NCI-H128 (cell line): Measurements from ENCODE around the gene CKMT2.
"Not testable (repeated sequence)": the region's sequence is repeated elsewhere in the genome, so short reads cannot be mapped to it uniquely, and the experiment has no call there.

Source experiments
- DNase-seq: peaks from one replicate; lab custom pipeline; 2025; ENCODE audit not compliant: unreplicated experiment; lab: John Stamatoyannopoulos, UW

CKMT2 gene

GRCh38 chr5:81249240-81249639 is 16.1 kb downstream of the CKMT2 start:
- DNase-seq: no peak

DNA sequence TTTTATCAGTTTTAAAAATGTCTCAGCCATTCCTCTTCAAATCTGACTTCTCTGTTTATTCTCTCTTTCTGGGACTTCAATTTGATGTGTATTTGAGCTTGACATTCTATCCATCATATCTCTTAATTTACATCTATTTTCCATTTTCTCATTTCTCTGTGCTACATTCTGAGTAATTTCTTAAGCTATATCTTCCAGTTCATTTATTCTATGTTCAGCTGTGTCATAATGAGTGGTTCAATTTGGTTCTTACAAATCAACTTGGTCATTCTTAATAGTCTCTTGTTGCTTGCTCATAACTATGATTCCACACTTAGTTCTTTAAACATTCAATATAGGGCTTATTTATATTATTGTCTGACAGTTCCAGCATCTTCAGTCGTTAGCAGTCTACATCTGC is 16.9 kb downstream of the CKMT2 start:
- no peak for DNase-seq

DNA sequence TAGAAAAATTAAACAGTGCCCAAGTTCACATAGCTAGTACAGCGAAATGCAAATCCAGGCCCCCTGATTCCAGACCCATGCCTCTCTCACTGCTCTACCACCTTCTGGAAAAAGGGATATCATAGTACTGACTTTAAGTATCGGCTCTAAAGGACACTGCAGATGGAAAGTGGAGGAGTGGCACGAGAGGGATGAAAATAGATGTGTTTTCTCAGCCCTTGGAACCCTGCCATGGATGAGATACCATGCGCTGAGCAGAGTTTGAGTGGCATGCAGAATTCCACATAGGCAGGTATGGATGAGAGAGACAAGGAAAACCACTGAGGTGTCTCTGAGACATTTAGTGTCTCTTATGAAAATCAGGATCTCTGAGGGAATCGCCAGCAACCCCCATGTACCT is 18.8 kb downstream of the CKMT2 start:
- no peak for DNase-seq

DNA sequence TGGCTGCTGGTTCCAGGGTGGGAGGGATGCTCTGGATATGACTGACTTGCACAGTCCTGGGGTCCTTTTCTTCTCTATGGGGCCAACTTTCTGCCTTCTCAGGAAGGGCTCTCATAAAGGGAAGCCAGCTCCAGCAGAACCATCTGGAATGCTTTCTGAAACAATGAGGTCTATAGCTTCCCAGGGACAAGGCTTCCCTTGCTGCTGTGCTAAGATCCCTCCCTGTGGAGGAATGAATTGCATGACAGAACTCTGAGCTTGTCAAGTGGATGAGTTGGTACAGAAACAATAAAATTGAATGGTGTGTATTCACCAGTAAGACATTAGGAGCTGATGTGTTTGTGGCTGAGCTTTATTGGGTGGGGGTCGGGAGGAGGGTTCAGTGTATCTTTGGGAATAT is 19.8 kb downstream of the CKMT2 start:
- no peak for DNase-seq

DNA sequence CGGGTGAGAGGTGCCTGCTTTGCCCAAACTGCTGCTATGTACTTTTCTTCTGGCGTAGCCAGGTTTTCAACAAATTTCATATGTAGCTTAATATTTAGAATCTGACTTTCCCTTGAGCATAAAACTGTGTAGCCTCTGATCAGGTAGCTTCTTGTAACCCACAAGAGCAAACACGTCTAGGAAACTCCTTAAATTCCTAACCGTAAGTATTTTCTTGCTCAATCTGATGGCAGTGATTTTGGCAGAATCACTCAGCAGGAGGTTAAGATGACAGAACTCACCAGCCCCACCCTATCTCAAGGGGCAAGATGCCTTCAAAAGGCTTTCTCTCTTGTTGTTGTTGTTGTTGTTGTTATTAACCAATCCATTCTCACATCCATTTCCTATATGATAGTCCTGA is 20.8 kb downstream of the CKMT2 start:
- no peak for DNase-seq

- no peak for DNase-seq
These were observed 21.9 kb downstream of the CKMT2 start for GRCh38 chr5:81254886-81255559.

DNA sequence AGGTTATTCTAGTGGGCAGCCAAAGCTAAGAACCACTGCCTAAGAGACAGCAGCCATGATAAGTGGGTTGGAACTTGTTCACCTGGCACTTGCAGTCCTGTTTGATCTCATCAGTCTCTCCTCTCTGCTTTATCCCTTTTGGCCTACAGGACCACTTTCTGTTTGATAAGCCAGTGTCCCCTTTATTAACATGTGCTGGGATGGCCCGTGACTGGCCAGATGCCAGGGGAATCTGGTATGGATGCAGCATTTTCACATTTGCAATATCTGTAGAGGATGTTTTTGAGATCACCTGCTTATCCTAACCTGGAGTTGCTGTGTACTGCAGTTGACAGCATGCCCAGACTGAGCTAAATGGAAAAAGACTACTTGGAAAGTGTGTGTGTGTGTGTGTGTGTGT is 23.6 kb downstream of the CKMT2 start:
- DNase-seq: no peak

GRCh38 chr5:81262796-81263195 is 29.7 kb downstream of the CKMT2 start:
- not testable (repeated sequence) for DNase-seq

- no peak for DNase-seq
These were observed 32.0 kb downstream of the CKMT2 start for GRCh38 chr5:81265101-81265500.

GRCh38 chr5:81268521-81269196 is 35.5 kb downstream of the CKMT2 start:
- no peak for DNase-seq

DNA sequence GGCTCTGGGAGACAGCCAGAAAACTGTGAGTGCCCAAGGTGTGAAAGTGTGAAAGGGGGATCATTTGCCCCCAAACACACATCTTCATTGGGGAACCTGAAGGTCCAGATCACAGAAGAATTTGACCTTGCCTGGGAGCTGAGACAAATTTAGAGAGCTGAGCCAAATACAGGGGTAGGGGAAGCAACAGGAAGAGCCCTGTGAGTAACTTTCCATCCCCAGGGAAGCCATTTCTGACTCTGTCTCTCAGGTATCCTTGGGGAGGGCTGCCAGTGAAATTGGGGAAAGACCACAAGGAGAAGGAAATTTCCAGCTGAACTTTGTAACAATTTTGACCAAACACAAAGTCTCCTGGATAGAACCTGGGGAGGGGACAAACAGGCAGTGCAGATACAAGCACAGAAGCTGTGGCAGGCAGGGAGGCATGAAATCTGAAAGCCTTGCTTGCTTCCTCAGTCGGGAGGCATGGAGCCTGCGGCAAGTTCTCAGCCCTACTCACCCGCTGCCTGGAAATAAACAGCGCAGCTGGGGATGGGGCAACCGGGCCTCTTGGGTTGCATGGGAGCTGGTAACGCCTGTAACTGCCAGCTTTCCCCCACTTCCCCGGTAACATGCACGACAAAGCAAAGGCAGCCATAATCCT is 36.8 kb downstream of the CKMT2 start:
- DNase-seq: no peak

DNA sequence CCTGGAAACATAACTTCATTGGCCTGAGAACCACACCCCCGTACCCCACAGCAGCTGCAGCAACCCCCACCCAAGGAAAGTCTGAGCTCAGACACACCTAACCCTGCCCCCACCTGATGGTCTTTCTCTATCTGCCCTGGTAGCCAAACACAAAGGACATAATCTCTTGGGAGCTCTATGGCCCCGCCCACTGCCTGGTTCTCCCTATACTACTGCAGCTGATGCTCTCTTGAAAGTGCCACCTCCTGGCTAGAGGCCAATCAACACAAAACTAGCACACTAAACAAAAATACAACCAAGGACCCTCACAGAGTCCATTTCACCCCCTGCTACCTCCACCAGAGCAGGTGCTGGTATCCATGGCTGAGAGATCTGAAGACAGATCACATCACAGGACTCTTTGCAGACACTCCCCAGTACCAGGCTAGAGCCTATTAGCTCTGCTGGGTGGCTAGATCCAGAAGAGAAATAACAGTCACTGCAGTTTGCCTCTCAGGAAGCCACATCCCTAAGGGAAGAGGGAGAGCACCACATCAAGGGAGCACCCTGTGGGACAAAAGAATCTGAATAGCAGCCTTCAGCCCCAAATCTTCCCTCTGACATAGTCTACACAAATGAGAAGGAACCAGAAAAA is 37.4 kb downstream of the CKMT2 start:
- not testable (repeated sequence) for DNase-seq

GRCh38 chr5:81283976-81284375 is 50.9 kb downstream of the CKMT2 start:
- DNase-seq: no peak

DNA sequence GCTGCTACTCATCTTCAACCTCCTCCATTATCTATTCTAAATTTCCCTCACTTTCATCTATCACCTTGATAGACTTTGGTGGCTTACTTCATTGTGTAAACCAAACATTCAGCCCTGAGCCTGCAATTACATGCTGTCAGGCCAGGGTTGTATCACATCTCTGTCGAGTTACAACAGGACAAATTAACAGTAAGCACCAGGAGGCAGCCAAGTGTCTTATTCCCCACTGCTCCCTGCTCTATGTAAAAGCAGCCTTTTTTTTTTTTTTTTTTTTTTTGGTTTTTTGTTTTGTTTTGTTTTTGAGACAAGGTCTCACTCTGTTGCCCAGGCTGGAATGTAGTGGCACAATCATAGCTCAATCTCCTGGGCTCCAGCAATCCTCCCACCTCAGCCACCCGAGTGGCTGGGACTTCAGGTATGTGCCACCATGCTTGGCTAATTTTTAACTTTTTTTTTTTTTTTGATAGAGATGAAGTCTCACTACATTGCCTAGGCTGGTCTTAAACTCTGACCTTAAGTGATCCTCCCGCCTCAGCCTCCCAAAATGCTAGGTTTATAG is 53.0 kb downstream of the CKMT2 start:
- no peak for DNase-seq

- DNase-seq: no peak
These were observed 54.9 kb downstream of the CKMT2 start for GRCh38 chr5:81288021-81288433.

DNA sequence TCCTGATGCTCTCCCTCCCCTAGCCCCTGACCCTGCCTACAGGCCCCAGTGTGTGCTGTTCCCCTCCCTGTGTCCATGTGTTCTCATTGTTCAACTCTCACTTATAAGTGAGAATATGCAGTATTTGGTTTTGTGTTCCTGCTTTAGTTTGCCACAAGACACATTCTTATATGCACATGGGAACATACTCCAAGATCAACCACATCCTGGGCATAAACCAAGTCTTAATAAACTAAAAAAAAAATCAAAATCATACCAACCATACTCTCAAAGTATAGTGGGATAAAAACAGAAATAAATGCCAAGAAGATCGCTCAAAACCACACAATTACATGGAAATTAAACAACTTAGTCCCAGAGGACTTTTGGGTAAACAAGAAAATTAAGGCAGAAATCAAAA is 57.0 kb downstream of the CKMT2 start:
- DNase-seq: no peak

DNA sequence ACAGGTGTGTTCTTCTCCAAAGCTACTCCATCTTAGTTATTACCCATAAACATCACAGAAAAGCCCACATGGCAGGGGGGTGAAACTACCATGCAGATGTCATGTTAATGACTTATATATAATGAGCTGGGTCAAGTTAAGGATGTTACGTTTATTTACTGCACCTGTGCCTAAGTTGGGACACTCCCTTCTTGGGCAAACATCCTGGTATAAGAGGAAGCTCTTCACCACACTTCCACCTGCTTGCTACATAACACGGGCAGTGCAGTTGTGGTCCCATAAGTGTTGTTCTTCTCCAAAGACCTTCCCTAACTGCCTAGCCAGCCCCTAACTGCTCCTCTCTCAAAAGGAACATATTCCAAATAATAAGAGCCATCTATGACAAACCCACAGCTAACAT is 59.0 kb downstream of the CKMT2 start:
- DNase-seq: no peak

DNA sequence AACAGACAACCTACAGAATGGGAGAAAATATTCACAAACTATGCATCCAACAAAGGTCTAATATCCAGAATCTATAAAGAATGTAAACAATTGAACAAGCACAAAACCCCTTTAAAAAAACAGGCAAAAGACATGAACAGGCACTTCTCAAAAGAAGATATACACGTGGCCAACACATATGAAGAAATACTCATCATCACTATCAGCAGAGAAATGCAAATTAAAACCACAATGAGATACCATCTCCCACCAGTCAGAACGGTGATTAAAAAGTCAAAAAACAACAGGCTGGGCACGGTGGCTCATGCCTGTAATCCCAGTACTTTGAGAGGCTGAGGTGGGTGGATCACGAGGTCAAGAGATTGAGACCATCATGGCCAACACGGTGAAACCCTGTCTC is 60.9 kb downstream of the CKMT2 start:
- not testable (repeated sequence) for DNase-seq

- no peak for DNase-seq
These were observed 64.4 kb downstream of the CKMT2 start for GRCh38 chr5:81297531-81297930.

GRCh38 chr5:81300921-81301270 is 67.8 kb downstream of the CKMT2 start:
- no peak for DNase-seq

GRCh38 chr5:81301271-81302015 is 68.3 kb downstream of the CKMT2 start, which contains the start of gene ZCCHC9:
Gene ZCCHC9 (plus strand): TSS chr5:81301587. CDS start chr5:81304758, 3,171 bp downstream.
- peak; percentile 66 for DNase-seq
